GM19238 (cell line): ENCODE data around the gene TNK1.

ENCODE experiments used
- DNase-seq: peaks from one replicate; pipeline ENCODE4 v3.0.0; 2011; ENCODE audit warnings: low spot score; ENCODE audit not compliant: insufficient read length

TNK1 gene

GRCh38 chr17:7431231-7431630 is 50.3 kb downstream of the TNK1 start:
- no peak for DNase-seq

DNA sequence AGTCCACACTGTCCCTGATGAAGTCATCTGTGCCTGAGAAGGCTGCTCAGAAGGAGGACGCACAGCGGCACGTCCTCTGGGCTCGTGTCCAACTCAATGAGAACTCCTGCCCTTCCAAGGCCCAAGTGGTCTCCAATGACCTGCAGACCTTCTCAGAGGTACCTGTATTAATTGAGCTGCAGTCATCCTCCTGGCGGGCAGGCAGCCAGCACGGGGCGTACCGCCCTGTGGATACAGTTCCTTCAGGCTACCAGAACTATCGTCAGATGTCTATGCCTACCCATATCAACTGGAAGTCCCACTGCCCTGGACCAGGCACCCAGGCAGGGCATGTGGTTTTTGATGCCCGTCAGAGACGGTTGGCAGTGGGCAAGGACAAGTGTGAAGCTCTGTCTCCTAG is 51.4 kb downstream of the TNK1 start:
- no peak for DNase-seq

- DNase-seq, result peak; percentile 44
Measured at GRCh38 chr17:7435676-7436555, 55.0 kb downstream of the TNK1 start.

GRCh38 chr17:7436556-7437368 is 55.9 kb downstream of the TNK1 start:
- DNase-seq, result peak; percentile 74

DNA sequence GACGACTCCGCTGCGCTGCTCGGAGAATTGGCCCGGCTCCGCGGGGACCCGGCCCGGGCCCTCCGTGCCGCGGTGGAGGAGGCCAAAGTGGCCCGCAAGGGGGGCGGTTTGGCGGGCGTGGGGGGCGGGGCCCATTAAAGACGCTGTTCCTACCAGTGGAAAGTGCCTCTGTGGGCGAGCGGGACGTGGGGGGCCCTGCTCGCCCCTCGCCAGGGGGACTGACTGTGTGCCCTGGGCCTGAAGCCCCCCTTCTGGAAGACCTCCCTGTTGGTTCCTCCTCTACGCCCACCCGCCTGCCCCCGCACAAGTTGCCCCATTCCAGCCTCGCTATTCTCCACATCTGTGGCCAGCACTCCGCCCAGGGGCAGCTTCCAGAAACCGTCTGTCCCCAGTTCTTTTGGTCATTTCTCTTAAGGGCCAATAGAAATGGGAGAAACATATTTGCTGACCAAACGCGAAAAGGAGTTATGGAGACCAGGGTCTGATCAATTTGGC is 56.5 kb downstream of the TNK1 start:
- DNase-seq, result no peak

DNA sequence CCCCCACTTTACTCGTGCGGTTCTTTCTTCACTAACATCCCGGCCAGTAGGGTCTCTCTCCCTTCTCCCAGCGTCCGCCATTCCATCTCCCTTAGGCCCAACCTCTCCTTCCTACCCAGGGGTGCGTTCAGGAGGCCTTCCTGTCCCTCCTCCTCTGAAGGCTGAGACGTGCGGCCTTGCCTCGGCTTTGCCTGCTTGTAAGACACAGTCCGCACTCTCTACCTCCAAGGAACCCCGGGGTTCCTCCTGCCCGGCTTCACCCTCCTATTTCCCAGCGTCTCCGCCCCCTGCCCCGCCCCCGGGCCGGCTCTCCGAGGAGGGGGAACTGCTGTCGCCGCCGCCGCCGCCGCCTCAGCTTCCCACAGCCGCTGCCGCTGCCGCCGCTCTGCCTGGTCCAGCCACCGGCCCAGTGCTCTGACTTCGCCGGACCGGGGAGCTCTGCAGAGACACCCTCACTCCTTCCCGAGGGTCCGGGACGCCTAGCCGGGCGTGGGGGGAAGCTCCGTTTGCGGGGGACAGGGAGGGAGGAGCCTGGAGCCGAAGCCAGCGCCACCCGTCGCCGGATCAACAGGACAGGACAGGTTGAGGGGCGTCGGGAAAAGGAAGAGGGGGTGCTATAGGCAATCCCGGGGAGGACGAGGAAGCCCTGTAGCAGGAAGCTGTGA is 57.2 kb downstream of the TNK1 start:
- no peak for DNase-seq

DNA sequence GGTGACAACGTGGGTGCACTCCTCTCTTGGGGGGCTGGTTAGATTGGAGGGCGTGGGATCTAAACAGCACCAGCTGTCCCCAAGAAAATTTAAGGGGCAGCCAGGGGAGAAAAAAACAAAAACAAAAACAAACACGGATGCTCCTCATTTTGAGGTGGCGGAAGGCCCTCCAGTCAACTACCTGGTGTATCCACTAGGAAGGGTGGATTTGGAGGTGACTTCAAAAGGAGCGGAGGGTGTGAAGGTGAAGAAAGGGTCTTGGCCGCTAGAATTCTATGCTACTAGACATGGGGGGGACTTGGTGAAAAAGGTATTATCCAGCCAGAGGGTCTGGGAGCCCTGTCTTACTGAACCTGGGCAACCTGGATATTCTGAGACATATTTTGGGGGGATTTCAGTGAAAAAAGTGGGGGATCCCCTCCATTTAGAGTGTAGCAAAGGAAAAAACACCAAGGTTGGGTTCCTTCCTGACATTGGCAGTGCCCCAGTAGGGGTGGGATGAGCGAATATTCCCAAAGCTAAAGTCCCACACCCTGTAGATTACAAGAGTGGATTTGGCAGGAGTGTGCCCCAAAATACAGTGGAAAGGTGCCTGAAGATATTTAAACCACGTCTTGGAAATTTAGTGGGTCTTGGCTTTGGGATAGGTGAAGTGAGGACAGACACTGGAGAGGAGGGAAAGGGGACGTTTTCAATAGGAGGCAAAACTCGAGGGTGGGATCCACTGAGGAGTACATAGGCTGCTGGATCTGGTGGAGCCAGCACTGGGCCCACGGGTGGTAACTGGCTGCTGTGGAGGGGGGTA is 58.0 kb downstream of the TNK1 start:
- DNase-seq, result no peak
